Mesenchymal stem cell (in vitro differentiated cells and primary cell): ENCODE results near the gene MFRP.

ENCODE experiments used
- DNase-seq: peaks from one replicate; pipeline ENCODE4 v3.0.0-alpha.2; 2013
- H2AFZ ChIP-seq: one replicate; pipeline ENCODE4 v1.6.1; 2013; ENCODE audit warnings: low read depth, mild to moderate bottlenecking, control low read depth, inconsistent platforms, low read length, moderate library complexity
- H2AK5ac ChIP-seq: 2 replicates; pipeline ENCODE4 v1.6.1; 2013; ENCODE audit warnings: low read length, moderate library complexity, mild to moderate bottlenecking, inconsistent platforms; ENCODE audit not compliant: severe bottlenecking
- H2BK120ac ChIP-seq: one replicate; pipeline ENCODE4 v1.6.1; 2013; ENCODE audit warnings: low read depth, mild to moderate bottlenecking, inconsistent platforms, low read length, moderate library complexity
- H2BK12ac ChIP-seq, 2 experiments: one replicate each; pipeline ENCODE4 v1.6.1; 2013; ENCODE audit warnings: inconsistent platforms in 2 of 2, low read length in 2 of 2, mild to moderate bottlenecking in 2 of 2, moderate library complexity in 2 of 2, control low read depth in 1 of 2
- H2BK15ac ChIP-seq: one replicate; pipeline ENCODE4 v1.6.1; 2013; ENCODE audit warnings: mild to moderate bottlenecking, low read depth, inconsistent platforms; ENCODE audit not compliant: poor library complexity, severe bottlenecking
- H2BK5ac ChIP-seq: 2 replicates; pipeline ENCODE4 v1.6.1; 2013; ENCODE audit warnings: low read depth, mild to moderate bottlenecking, low read length, control low read depth, inconsistent platforms; ENCODE audit not compliant: poor library complexity, severe bottlenecking
- H3K14ac ChIP-seq, 2 experiments: one replicate each; pipeline ENCODE4 v1.6.1; 2013; ENCODE audit warnings: inconsistent platforms in 2 of 2, low read length in 2 of 2, control low read depth in 1 of 2, mild to moderate bottlenecking in 1 of 2, moderate library complexity in 1 of 2
- H3K18ac ChIP-seq, 2 experiments: one replicate each; pipeline ENCODE4 v1.6.1; 2013; ENCODE audit warnings: inconsistent platforms in 2 of 2, low read length in 2 of 2, control low read depth in 1 of 2, low read depth in 1 of 2, mild to moderate bottlenecking in 1 of 2
- H3K23ac ChIP-seq, 2 experiments: one replicate each; pipeline ENCODE4 v1.6.1; 2013; ENCODE audit warnings: inconsistent platforms in 2 of 2, low read length in 2 of 2, mild to moderate bottlenecking in 2 of 2, moderate library complexity in 2 of 2, control low read depth in 1 of 2
- H3K27ac ChIP-seq: 2 replicates; pipeline ENCODE4 v1.5.1; 2013; ENCODE audit warnings: mild to moderate bottlenecking, moderate library complexity, low read length, control low read depth, inconsistent platforms; ENCODE audit not compliant: poor library complexity, severe bottlenecking
- H3K27me3 ChIP-seq, 2 experiments: 2 replicates each; pipeline versions ENCODE4 v1.6.1 to v1.7.0; 2013; ENCODE audit warnings: low read length in 2 of 2, mild to moderate bottlenecking in 2 of 2, moderate library complexity in 2 of 2, control low read depth in 1 of 2, inconsistent platforms in 1 of 2; ENCODE audit not compliant: control insufficient read depth in 1 of 2, insufficient read depth in 1 of 2
- H3K36me3 ChIP-seq, 2 experiments: 2 replicates each; pipeline versions ENCODE4 v1.6.1 to v1.7.0; 2013; ENCODE audit warnings: low read length in 2 of 2, control low read depth in 1 of 2, inconsistent platforms in 1 of 2, low read depth in 1 of 2, mild to moderate bottlenecking in 1 of 2; ENCODE audit not compliant: insufficient read depth in 2 of 2, control insufficient read depth in 1 of 2
- H3K4ac ChIP-seq, 2 experiments: one replicate each; pipeline ENCODE4 v1.6.1; 2013; ENCODE audit warnings: inconsistent platforms in 2 of 2, low read length in 2 of 2, mild to moderate bottlenecking in 2 of 2, moderate library complexity in 2 of 2, control low read depth in 1 of 2, low read depth in 1 of 2
- H3K4me1 ChIP-seq: 2 replicates; pipeline ENCODE4 v1.6.1; 2013; ENCODE audit warnings: low read depth, low read length, control low read depth; ENCODE audit not compliant: control insufficient read depth, insufficient read depth
- H3K4me2 ChIP-seq: 2 replicates; pipeline ENCODE4 v1.6.1; 2013; ENCODE audit warnings: low read length, mild to moderate bottlenecking, inconsistent platforms; ENCODE audit not compliant: poor library complexity, severe bottlenecking
- H3K4me3 ChIP-seq, 2 experiments: 2 replicates each; pipeline versions ENCODE4 v1.5.1 to v1.7.0; 2013; ENCODE audit warnings: low read length in 2 of 2, mild to moderate bottlenecking in 2 of 2, control low read depth in 1 of 2, low read depth in 1 of 2; ENCODE audit not compliant: insufficient read depth in 1 of 2
- H3K79me1 ChIP-seq: replicated peaks from 2 replicates; pipeline ENCODE4 v1.6.1; 2013; ENCODE audit warnings: mild to moderate bottlenecking, control low read depth, low read length, inconsistent platforms; ENCODE audit not compliant: poor library complexity, severe bottlenecking
- H3K9ac ChIP-seq: 2 replicates; pipeline ENCODE4 v1.7.0; 2013; ENCODE audit warnings: mild to moderate bottlenecking, low read length, moderate library complexity
- H3K9me3 ChIP-seq: 2 replicates; pipeline ENCODE4 v1.7.0; 2013; ENCODE audit warnings: mild to moderate bottlenecking, low read length; ENCODE audit not compliant: control insufficient read depth
- H4K8ac ChIP-seq: one replicate; pipeline ENCODE4 v1.6.1; 2013; ENCODE audit warnings: inconsistent platforms, mild to moderate bottlenecking, low read length, moderate library complexity
- H4K91ac ChIP-seq: one replicate; pipeline ENCODE4 v1.6.1; 2013; ENCODE audit warnings: mild to moderate bottlenecking, low read length, inconsistent platforms
- WGBS: methylation state at CpG from one replicate; pipeline ENCODE4 v1.1.7; 2013; ENCODE audit warnings: mixed read lengths; 5-methylcytosine and 5-hydroxymethylcytosine counted together

MFRP gene

DNA sequence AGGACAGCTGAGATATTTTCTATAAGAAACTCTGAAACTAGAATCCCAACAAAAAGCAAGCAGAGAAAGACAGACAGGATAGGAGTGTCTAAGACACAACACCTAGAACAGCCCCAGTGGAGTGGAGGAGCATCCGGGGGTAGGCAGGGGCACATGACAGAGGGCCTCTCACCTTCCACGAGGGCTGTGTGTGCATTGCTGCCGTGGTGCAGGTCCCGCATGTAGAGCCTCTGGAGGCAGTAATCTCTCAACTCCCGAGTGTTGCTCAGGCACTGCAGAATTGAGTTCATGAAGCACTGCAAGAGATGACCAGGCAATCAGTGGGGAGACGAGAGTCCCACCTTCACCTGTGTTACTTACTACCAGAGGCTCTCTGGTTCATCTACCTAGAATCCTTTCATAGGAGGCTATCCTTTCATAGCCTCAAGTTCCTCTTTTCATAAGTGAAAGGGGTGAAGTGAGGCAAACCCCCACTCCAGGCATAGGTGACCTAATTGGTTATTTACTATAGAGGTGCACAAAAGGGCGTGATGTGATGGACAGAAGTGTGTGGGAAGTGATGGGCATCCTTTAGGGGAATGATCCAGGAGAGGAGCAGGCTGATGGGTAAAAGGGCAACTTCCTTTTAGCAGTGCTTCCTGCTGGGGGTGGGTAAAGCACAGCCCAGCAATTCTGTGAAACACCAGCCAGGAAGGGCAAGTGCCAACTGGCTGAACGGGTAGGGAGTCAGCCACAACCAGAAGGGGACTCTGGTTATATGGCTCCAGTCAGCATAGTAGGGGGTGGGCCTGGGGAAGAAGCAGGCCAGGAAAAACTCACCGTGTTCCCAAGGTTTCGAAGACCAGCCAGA is 13.1 kb upstream of the MFRP start:
- Histone ChIP-seq H2BK15ac (peak overlapping the region; percentile 73), H3K4me3 (no peak overlapping the region), H4K91ac (no peak overlapping the region), H3K9me3 (no peaks in the 10 kb centered on the region), H3K36me3 (no peaks in the 10 kb centered on the region), H4K8ac (no peak overlapping the region), H2BK12ac (no peak overlapping the region), H2BK5ac (no peak overlapping the region), H3K27me3 (peaks cover 28 to 47% of the 10 kb centered on the region in 2 experiments), H3K79me1 (no peaks in the 10 kb centered on the region), H3K14ac (no peak overlapping the region), H3K4me2 (no peak overlapping the region), H3K4me1 (peaks cover 27% of the 10 kb centered on the region), H3K4ac (no peak overlapping the region), H3K18ac (no peak overlapping the region), H3K9ac (no peak overlapping the region), H3K23ac (no peak overlapping the region), H2AFZ (no peak overlapping the region), H2AK5ac (peak overlapping the region; percentile 14), H2BK120ac (no peak overlapping the region), H3K27ac (no peak overlapping the region)
- DNase-seq, result no peak
- WGBS, result 82% methylated on average over 9 of the region's 10 CpGs

DNA sequence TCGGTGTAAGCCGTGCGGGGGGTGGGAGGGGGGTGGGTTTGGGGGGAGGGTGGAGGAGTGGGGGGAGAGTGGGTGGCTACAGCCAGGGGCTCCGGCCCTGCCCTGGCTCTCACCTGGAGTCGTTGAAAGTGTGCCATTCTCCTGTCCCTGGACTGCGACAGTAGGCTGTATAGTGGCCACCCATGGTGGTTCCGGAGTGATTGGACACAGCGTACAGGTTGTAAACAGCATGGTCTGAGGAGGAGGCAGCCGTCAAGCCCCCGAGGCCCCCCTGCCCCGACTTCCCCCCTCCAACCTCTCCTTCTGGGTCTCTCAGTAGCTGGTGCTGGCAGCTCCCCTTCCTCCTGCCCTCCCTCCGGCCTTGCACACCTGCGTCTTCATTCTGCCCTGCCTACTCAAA is 10.6 kb upstream of the MFRP start:
- H3K9ac ChIP-seq, result peak overlapping the region; percentile 91
- H2BK12ac ChIP-seq, result no peak overlapping the region
- no peak overlapping the region for H2BK120ac ChIP-seq
- no peaks in the 10 kb centered on the region for H3K36me3 ChIP-seq
- peaks cover 16% of the 10 kb centered on the region for H3K4me1 ChIP-seq
- no peak overlapping the region for H2AFZ ChIP-seq
- H3K9me3 ChIP-seq, result no peaks in the 10 kb centered on the region
- no peak overlapping the region for H3K18ac ChIP-seq
- H4K8ac ChIP-seq, result no peak overlapping the region
- no peaks in the 10 kb centered on the region for H3K79me1 ChIP-seq
- H3K27ac ChIP-seq, result no peak overlapping the region
- H4K91ac ChIP-seq, result no peak overlapping the region
- peak overlapping the region; percentile 96 for H3K4me2 ChIP-seq
- H3K23ac ChIP-seq, result no peak overlapping the region
- peaks cover 26 to 40% of the 10 kb centered on the region in 2 experiments for H3K27me3 ChIP-seq
- no peak overlapping the region for H3K14ac ChIP-seq
- WGBS, result 61% methylated on average over 10 of the region's 13 CpGs
- H2AK5ac ChIP-seq, result no peak overlapping the region
- H3K4me3 ChIP-seq, result peak overlapping the region in 1 of 2 experiments; percentile 88
- H2BK15ac ChIP-seq, result no peak overlapping the region
- H3K4ac ChIP-seq, result no peak overlapping the region
- no peak for DNase-seq
- no peak overlapping the region for H2BK5ac ChIP-seq

DNA sequence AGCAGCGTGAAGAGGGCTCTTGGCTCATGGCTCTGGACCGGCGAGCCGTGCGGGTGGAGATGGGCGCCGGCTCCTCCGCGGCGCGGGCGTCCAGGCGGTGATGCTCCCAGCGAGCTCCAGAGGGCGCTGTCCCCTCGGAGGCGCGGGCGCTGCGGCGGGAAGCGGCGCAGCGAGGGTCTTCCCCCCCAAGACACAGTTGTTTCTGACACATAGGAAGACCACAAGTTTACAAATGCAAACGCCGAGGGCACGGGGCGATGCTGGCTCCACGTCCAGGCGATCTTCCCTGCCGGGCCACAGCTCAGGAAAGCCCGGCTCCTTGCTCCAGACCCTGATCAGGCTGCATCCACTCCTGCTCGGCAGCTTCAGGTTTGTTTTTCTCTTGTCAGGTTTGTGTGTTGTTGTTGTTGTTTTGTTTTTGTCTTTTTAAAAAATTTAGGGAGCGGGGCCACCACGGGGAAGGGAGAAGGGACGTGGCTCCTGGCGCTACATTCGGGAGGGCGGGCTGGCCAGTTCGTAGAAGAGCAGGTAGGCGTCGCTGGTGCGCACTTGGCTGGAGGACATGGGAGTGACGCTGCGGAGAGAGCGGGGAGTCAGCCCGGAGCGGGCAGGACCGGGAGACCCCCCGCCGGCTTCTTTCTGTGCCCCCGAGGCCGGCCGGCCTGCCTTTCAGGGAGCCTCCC is 10.0 kb upstream of the MFRP start:
- Histone ChIP-seq H3K14ac (no peak overlapping the region), H3K9ac (peak overlapping the region; percentile 91), H3K36me3 (no peaks in the 10 kb centered on the region), H3K18ac (peak overlapping the region in 1 of 2 experiments; percentile 80), H3K4me1 (peaks cover 14% of the 10 kb centered on the region), H3K4me2 (peak overlapping the region; percentile 96), H3K23ac (no peak overlapping the region), H3K4me3 (peak overlapping the region; percentile 52 to 88), H3K9me3 (no peaks in the 10 kb centered on the region), H4K8ac (peak overlapping the region; percentile 73), H4K91ac (no peak overlapping the region), H2BK12ac (peak overlapping the region in 1 of 2 experiments; percentile 71), H3K27ac (no peak overlapping the region), H3K4ac (no peak overlapping the region), H3K79me1 (no peaks in the 10 kb centered on the region), H2BK120ac (no peak overlapping the region), H3K27me3 (peaks cover 32 to 45% of the 10 kb centered on the region in 2 experiments), H2BK5ac (no peak overlapping the region), H2BK15ac (no peak overlapping the region), H2AFZ (peak overlapping the region; percentile 90), H2AK5ac (no peak overlapping the region)
- DNase-seq, result peak; percentile 81
- 2% methylated on average over 29 of the region's 54 CpGs for WGBS

DNA sequence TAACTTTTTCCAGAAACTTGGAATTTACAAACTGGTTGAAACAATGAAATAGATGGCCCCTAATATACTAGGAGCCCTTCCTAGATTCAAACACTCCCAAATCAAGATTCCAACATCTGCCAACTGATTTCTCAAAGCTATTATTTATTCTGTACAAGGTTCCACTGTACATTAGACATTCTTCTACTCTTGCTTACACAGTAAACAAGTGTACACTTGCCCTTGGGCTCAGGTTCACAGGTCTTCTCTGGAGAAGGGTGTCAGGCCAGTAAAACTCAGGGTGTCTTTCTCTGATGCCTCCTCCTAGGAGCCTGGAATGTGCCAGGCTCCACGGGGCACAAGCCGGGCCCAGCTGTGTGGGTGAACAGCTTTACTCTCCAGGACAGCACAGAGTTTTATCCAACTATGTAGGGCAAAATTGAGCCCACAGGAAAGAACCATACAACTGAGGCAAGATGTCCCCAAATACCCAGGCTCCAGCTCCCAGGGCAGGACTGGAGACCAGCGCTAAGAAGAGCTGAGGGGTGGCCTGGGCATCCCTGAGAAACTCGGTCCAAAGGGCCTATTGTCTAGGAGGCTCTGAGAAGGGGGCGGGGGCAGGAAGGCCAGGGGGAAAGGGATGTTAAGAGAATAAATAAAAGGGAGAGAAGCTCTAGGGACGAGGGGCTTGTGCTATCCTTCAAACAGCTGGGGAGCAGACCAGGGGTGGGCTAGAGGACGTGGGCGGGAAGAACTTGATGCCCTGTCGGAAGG is 8.8 kb upstream of the MFRP start:
- Histone ChIP-seq H3K14ac (no peak overlapping the region), H3K18ac (no peak overlapping the region), H3K4me3 (no peak overlapping the region), H2BK120ac (no peak overlapping the region), H2AFZ (no peak overlapping the region), H4K8ac (no peak overlapping the region), H2BK5ac (no peak overlapping the region), H3K36me3 (no peaks in the 10 kb centered on the region), H3K23ac (no peak overlapping the region), H3K27ac (no peak overlapping the region), H3K9me3 (no peaks in the 10 kb centered on the region), H3K9ac (no peak overlapping the region), H2BK15ac (peak overlapping the region; percentile 62), H3K4ac (no peak overlapping the region), H3K4me1 (peaks cover 9% of the 10 kb centered on the region), H3K79me1 (no peaks in the 10 kb centered on the region), H2AK5ac (no peak overlapping the region), H2BK12ac (no peak overlapping the region), H4K91ac (no peak overlapping the region), H3K27me3 (peaks cover 41 to 53% of the 10 kb centered on the region in 2 experiments), H3K4me2 (no peak overlapping the region)
- WGBS, result 73% methylated on average over 9 of the region's 9 CpGs
- no peak for DNase-seq
